Epithelial cell of esophagus (primary cell): ENCODE data around the gene IMPDH1.

Experiments used
- DNase-seq: peaks from one replicate; pipeline ENCODE4 v3.0.0; 2010; ENCODE audit warnings: low read depth
- H3K4me3 ChIP-seq: 2 replicates; pipeline ENCODE4 v1.5.1; 2011; ENCODE audit warnings: mild to moderate bottlenecking, low read length, control low read depth
- TF ChIP-seq, protein P1 (sequence below): IDR thresholded peaks from 2 replicates; pipeline ENCODE4 v1.5.1; 2011; ENCODE audit warnings: low read depth, mild to moderate bottlenecking, low read length, control low read depth, inconsistent platforms; ENCODE audit not compliant: insufficient read depth; ENCODE audit errors: missing control alignments

IMPDH1 gene

GRCh38 chr7:128365432-128365831, 44.4 kb downstream of the IMPDH1 start:
- no peak for DNase-seq
- TF ChIP-seq, protein P1, sequence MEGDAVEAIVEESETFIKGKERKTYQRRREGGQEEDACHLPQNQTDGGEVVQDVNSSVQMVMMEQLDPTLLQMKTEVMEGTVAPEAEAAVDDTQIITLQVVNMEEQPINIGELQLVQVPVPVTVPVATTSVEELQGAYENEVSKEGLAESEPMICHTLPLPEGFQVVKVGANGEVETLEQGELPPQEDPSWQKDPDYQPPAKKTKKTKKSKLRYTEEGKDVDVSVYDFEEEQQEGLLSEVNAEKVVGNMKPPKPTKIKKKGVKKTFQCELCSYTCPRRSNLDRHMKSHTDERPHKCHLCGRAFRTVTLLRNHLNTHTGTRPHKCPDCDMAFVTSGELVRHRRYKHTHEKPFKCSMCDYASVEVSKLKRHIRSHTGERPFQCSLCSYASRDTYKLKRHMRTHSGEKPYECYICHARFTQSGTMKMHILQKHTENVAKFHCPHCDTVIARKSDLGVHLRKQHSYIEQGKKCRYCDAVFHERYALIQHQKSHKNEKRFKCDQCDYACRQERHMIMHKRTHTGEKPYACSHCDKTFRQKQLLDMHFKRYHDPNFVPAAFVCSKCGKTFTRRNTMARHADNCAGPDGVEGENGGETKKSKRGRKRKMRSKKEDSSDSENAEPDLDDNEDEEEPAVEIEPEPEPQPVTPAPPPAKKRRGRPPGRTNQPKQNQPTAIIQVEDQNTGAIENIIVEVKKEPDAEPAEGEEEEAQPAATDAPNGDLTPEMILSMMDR, result no peak
- H3K4me3 ChIP-seq, result no peak overlapping the region

DNA sequence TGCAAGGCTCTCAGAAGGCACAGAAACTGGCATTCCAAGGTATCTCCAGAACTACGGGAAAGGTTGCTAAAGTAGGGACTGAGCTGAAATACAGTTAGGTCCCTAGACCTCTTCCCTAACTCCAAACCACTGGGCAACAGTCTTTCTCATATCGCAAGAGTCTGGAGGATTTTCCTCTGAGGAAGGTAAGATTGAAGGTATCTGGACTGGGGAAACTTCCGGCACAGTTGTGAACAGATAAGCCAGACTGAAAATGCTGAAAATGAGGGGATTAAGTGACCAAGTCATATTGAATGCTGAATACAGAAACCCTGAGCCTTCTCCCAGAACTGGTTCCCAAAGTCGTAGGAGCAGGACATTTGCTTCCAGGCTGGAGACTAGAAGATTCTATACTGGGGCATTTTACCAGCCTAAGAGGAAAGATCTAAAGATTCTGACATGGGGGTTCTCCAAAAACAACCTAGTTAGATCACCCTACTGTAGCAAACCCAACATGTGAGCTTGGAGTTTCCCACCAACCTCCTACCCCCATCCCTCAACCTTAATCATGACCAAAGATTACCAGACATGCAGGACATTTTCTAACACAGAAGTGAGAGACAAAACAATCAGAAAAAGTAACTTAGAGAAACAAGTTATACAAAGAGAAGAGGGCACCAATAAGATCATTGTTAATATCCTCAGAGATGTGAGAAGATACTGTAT, 45.5 kb downstream of the IMPDH1 start:
- DNase-seq, result no peak
- H3K4me3 ChIP-seq, result no peak overlapping the region
- TF ChIP-seq, protein P1, result no peak

GRCh38 chr7:128363261-128363721, 46.5 kb downstream of the IMPDH1 start:
- no peak overlapping the region for H3K4me3 ChIP-seq
- DNase-seq, result no peak
- TF ChIP-seq, protein P1, result no peak

DNA sequence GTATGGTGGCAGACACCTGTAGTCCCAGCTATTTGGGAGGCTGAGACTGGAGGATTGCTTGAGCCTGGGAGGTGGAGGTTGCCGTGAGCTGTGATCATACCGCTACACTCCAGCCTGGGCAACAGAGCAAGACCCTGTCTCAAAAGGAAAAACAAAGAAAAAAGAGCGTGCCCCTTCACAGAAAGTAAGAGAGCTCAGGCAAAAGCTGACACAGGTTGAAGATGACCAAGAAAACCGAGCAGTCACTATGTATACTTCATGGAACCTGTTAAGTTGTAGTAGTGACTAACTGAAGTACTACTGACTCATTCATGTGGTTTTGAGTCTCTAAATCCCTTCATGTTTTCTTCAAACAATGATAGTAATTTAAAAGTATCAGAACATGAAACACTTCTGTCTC, 47.1 kb downstream of the IMPDH1 start:
- DNase-seq, result peak; percentile 78

DNA sequence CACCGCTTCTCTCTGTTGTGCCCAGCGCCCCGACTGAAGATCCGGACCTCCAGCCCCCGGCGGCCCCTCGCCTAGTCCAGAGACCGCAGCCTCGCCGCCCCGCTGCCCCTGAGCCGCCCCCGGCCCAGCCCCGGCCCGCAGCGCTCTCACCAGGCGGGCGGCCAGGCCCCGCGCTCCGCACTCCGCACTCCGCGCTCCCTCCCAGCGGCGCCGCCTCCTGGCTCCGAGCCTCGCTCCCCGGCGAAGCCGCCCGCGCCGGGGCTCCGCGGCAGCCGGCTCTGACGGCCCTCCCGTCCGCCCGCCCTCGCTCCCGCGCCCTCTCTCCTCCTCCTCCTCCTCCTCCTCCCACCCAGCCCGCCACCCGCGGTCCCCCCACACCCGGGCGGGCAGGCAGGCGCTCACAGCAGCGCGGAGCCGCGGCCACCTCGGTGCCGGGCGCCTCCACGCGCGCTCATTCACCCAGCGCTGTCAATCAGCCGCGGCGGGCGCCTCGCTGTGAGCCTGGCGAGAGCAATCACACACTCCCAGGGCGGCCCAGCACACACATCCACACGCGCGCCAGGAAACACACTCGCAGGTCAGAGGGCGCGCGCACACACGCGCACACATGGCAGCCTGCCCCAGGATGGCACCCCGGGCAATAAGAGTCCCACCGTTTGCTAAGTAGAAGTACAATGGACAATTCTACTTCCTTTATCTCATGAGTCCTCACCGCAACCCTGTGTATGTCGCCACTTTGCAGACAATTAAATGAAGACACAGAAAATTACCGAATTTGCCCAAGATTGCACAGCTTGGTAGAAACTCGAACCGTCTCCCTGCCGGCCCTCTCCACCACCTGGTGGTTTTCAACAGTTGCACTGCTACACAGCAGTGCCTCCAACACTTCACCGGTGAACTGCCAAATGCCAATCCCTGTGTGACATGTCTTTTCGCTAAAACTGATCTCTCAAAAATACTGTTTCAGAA, 48.1 kb downstream of the IMPDH1 start, which contains the start of gene PRRT4:
TSS of gene PRRT4 (minus strand) at position 280 of the 969 bp plus-strand sequence.
- DNase-seq, result peak; percentile 50
- TF ChIP-seq, protein P1, result peak; percentile 23
- H3K4me3 ChIP-seq, result peak within 1 kb of the TSS; percentile 43

More for the DNA sequence above, 47.1 kb downstream of the IMPDH1 start:
- TF ChIP-seq, protein P1, result no peak
- H3K4me3 ChIP-seq, result no peak overlapping the region

DNA sequence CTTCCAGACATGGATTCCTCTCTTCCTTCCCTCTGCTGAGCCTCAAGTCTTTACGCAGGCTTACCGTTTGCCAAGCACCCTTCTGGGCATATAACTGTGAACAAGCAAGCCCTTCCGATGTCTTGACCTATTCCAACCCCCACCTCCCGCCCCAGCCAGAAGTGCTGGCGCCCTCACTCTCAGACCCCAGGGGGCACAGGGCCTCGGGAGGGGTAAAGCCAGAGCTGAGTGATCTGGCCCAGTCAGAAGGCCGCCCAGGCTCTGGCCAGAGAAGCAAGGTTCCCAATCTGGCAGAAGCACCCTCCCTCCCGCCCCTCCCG, 49.5 kb downstream of the IMPDH1 start:
- H3K4me3 ChIP-seq, result no peak overlapping the region
- TF ChIP-seq, protein P1, result no peak

More for the DNA sequence above, 49.5 kb downstream of the IMPDH1 start:
- DNase-seq, result no peak
